SK-N-MC (cell line): ENCODE measurements around the gene YTHDF1.

Experiments
- EZH2 ChIP-seq: fragments of 200-600 bp; sonication (generic); IDR thresholded peaks from one replicate; pipeline ENCODE4 v1.6.1; 2017; ENCODE audit warnings: antibody characterized with exemption
- POLR2AphosphoS5 ChIP-seq: IDR thresholded peaks from 2 replicates; pipeline ENCODE4 v1.6.1; 2012; ENCODE audit warnings: mild to moderate bottlenecking, low read depth, low read length, borderline replicate concordance

DNA sequence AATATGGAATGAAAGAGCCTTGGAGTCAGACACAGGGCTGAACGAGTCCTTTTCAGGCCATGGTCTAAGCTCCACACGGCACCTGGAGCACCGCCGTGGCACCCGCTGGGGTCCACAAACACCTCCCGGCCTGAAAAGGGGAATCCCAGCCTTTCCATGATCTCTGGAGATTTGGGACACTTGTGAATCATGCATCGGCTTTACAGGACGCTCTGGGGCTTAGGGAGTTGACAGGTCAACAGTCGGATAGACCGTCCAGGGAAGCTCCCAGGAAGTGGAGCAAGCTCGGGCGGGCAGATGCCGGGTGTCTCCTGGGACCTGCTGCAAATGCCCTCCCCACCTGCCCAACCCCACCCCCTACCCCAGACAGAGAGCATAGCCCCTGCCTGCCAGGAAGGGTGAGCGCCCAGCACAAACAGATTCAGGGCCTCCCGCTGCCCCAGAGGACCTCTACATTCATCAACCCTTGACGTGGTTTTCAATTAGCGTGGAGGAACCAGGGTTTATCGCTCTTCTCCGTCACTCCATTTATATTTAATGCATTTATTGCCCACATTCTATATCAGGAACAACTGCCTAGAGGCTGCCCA lies 53.6 kb downstream of the YTHDF1 start:
- TF ChIP-seq EZH2 (no peak), POLR2AphosphoS5 (no peak)
